Panc1 (cell line): Measurements from ENCODE around the gene CACNA1D. TPM values are rescaled to one million over a fixed set of nuclear protein-coding genes. Genes with fewer than 3 reads are reported as not detected.

Source experiments
- ATAC-seq: fragments of 200-7000 bp; cut with Tn5 transposase; 2 replicates; pipeline ENCODE4 v1.9.1; 2020; ENCODE audit warnings: mild to moderate bottlenecking, moderate library complexity
- BruUV-seq: library from RNA; stranded (reverse); fragments of 400-500 nt; replicated peaks from 2 replicates; lab custom pipeline; 2021; lab: Mats Ljungman, UMichigan
- CTCF ChIA-PET: fragments of 300-600 bp; sonication (Branson Sonifier 250); formaldehyde crosslinking; loops from one replicate; lab custom pipeline; 2022; ENCODE audit warnings: antibody characterized with exemption; lab: Charles Lee
- POLR2A ChIA-PET: fragments of 300-600 bp; sonication (Branson Sonifier 250); formaldehyde crosslinking; loops from one replicate; lab custom pipeline; 2022; ENCODE audit warnings: antibody characterized with exemption; lab: Charles Lee
- DNase-seq: peaks from one replicate; pipeline ENCODE4 v3.0.0-alpha.2; 2010; ENCODE audit warnings: low read depth, low spot score
- H3K27ac ChIP-seq: 2 replicates; pipeline ENCODE4 v1.5.1; 2011; ENCODE audit warnings: mild to moderate bottlenecking, low read length, inconsistent platforms
- H3K27me3 ChIP-seq: fragments of 200-500 bp; sonication (Bioruptor generic); 2 replicates; pipeline ENCODE4 v1.6.0; 2014; ENCODE audit warnings: low read length, inconsistent platforms; ENCODE audit not compliant: control insufficient read depth, insufficient read depth
- H3K36me3 ChIP-seq: fragments of 200-500 bp; sonication (Bioruptor generic); 2 replicates; pipeline ENCODE4 v1.5.1; 2014; ENCODE audit warnings: inconsistent platforms, mild to moderate bottlenecking, low read length, moderate library complexity; ENCODE audit not compliant: control insufficient read depth, insufficient read depth
- H3K4me1 ChIP-seq: 2 replicates; pipeline ENCODE4 v1.5.1; 2011; ENCODE audit warnings: inconsistent platforms, mild to moderate bottlenecking, low read length, moderate library complexity; ENCODE audit not compliant: control insufficient read depth, insufficient read depth
- H3K4me3 ChIP-seq, 2 experiments: 2 replicates each; pipeline ENCODE4 v1.5.1; 2011 to 2012; ENCODE audit warnings: low read depth in 2 of 2, low read length in 2 of 2, mild to moderate bottlenecking in 2 of 2, inconsistent platforms in 1 of 2, moderate library complexity in 1 of 2
- H3K9me3 ChIP-seq: fragments of 200-500 bp; sonication (Bioruptor generic); 2 replicates; pipeline ENCODE4 v1.5.1; 2014; ENCODE audit warnings: low read depth, mild to moderate bottlenecking, inconsistent platforms, low read length, moderate library complexity; ENCODE audit not compliant: control insufficient read depth, insufficient read depth
- POLR2AphosphoS5 ChIP-seq: IDR thresholded peaks from 2 replicates; pipeline ENCODE4 v1.6.1; 2012; ENCODE audit warnings: mild to moderate bottlenecking, low read depth, low read length, moderate library complexity
- SIN3A ChIP-seq: IDR thresholded peaks from 2 replicates; pipeline ENCODE4 v1.6.1; 2012; ENCODE audit warnings: low read depth, mild to moderate bottlenecking, low read length, moderate library complexity, borderline replicate concordance; ENCODE audit not compliant: insufficient read depth
- TCF7L2 ChIP-seq: IDR thresholded peaks from 2 replicates; pipeline ENCODE4 v1.6.1; 2011; ENCODE audit warnings: mild to moderate bottlenecking, low read depth, low read length, inconsistent platforms
- in situ Hi-C: cut with HindIII; loops from 2 replicates; pipeline ENCODE4 v1.10.0; 2016; ENCODE audit warnings: low sequenced_read_pairs, low pct_unique_long_range_greater_than_20kb
- intact Hi-C: fragments of 100-400 bp; cut with micrococcal nuclease; formaldehyde crosslinking; loops from one replicate; pipeline ENCODE4 v1.10.0; 2022; ENCODE audit not compliant: unreplicated experiment
- total RNA-seq: library from RNA; stranded (reverse); gene quantifications from one replicate; pipeline ENCODE4 v1.2.1, GENCODE V29; 2021; ENCODE audit not compliant: unreplicated experiment
- TF ChIP-seq, protein P1 (sequence below), 2 experiments: IDR thresholded peaks; 2 replicates each; pipeline ENCODE4 v1.6.1; 2011 to 2012; ENCODE audit warnings: low read depth in 2 of 2, control low read depth in 1 of 2, low read length in 1 of 2, mild to moderate bottlenecking in 1 of 2, moderate library complexity in 1 of 2; ENCODE audit not compliant: insufficient read depth in 1 of 2
- TF ChIP-seq, protein P2 (sequence below): fragments of 450-650 bp; IDR thresholded peaks from 2 replicates; pipeline ENCODE4 v1.5.1; 2017; ENCODE audit warnings: mild to moderate bottlenecking

The CACNA1D gene
- total RNA-seq, 1 experiment from 2014 or later = 23.0 TPM

GRCh38 chr3:53711387-53711786 is 217.0 kb downstream of the CACNA1D start:
- no peak for DNase-seq
- BruUV-seq = no TSS peak
- ChIA-PET POLR2A (no interaction called here), CTCF (no interaction called here)
- Histone ChIP-seq H3K27me3 (no peaks in the 10 kb centered on the region), H3K36me3 (no peaks in the 10 kb centered on the region), H3K4me3 (no peak overlapping the region), H3K9me3 (no peaks in the 10 kb centered on the region), H3K4me1 (no peaks in the 10 kb centered on the region), H3K27ac (no peak overlapping the region)
- TF ChIP-seq, protein P1, sequence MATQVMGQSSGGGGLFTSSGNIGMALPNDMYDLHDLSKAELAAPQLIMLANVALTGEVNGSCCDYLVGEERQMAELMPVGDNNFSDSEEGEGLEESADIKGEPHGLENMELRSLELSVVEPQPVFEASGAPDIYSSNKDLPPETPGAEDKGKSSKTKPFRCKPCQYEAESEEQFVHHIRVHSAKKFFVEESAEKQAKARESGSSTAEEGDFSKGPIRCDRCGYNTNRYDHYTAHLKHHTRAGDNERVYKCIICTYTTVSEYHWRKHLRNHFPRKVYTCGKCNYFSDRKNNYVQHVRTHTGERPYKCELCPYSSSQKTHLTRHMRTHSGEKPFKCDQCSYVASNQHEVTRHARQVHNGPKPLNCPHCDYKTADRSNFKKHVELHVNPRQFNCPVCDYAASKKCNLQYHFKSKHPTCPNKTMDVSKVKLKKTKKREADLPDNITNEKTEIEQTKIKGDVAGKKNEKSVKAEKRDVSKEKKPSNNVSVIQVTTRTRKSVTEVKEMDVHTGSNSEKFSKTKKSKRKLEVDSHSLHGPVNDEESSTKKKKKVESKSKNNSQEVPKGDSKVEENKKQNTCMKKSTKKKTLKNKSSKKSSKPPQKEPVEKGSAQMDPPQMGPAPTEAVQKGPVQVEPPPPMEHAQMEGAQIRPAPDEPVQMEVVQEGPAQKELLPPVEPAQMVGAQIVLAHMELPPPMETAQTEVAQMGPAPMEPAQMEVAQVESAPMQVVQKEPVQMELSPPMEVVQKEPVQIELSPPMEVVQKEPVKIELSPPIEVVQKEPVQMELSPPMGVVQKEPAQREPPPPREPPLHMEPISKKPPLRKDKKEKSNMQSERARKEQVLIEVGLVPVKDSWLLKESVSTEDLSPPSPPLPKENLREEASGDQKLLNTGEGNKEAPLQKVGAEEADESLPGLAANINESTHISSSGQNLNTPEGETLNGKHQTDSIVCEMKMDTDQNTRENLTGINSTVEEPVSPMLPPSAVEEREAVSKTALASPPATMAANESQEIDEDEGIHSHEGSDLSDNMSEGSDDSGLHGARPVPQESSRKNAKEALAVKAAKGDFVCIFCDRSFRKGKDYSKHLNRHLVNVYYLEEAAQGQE (IDR thresholded peaks at IDR 0.05; ENCODE audit: insufficient read depth in 1 of 2, low read depth in 2 of 2, low read length in 1 of 2) = no peak
- TF ChIP-seq SIN3A (no peak), TCF7L2 (no peak), POLR2AphosphoS5 (no peak)
- TF ChIP-seq, protein P2, sequence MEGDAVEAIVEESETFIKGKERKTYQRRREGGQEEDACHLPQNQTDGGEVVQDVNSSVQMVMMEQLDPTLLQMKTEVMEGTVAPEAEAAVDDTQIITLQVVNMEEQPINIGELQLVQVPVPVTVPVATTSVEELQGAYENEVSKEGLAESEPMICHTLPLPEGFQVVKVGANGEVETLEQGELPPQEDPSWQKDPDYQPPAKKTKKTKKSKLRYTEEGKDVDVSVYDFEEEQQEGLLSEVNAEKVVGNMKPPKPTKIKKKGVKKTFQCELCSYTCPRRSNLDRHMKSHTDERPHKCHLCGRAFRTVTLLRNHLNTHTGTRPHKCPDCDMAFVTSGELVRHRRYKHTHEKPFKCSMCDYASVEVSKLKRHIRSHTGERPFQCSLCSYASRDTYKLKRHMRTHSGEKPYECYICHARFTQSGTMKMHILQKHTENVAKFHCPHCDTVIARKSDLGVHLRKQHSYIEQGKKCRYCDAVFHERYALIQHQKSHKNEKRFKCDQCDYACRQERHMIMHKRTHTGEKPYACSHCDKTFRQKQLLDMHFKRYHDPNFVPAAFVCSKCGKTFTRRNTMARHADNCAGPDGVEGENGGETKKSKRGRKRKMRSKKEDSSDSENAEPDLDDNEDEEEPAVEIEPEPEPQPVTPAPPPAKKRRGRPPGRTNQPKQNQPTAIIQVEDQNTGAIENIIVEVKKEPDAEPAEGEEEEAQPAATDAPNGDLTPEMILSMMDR = no peak
- intact Hi-C loops (no loop called here), in situ Hi-C loops (no loop called here)
- no peak for ATAC-seq

DNA sequence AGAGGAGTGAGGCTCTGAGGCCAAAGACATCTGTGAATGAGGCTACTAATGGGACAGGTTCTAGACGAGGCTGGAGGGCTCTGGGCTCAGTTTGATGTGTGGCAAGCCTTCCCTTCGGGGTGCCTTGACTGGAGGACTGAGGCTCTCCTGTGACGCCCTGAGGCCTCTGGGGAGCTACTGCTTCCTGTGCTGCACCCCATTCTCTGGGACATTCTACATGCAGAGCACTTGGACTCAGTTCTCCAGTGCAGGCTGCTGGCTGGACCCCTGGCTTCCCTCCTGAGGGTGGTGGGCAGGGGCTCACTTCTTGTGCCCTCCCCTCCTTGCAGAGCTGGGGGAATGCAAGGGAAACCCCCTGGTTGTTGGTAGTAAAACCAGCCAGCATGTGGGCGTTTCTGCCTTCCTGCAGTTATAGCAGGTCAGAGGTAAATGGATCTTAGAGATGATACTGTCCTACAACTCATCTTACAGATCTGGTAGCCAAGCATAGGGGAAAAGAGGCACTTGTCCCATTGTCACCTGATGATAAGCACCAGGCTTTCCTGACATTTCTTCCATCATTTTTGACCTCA is 218.5 kb downstream of the CACNA1D start:
- no peak overlapping the region for H3K27ac ChIP-seq
- no TSS peak for BruUV-seq
- ChIA-PET CTCF (interaction anchor here (0.6 kb wide), 1 partner anchor 55 kb away, joined by 6 read pairs; no protein-coding TSS in a partner anchor), POLR2A (no interaction called here)
- no peaks in the 10 kb centered on the region for H3K4me1 ChIP-seq
- in situ Hi-C loops = no loop called here
- H3K9me3 ChIP-seq = no peaks in the 10 kb centered on the region
- TF ChIP-seq, protein P1 (IDR thresholded peaks at IDR 0.05; ENCODE audit: insufficient read depth in 1 of 2, low read depth in 2 of 2, low read length in 1 of 2) = no peak
- TF ChIP-seq TCF7L2 = no peak
- no peak for TF ChIP-seq SIN3A
- TF ChIP-seq, protein P2 = no peak
- TF ChIP-seq POLR2AphosphoS5 = no peak
- intact Hi-C loops = no loop called here
- DNase-seq (no peak), ATAC-seq (no peak)
- no peaks in the 10 kb centered on the region for H3K36me3 ChIP-seq
- H3K27me3 ChIP-seq = no peaks in the 10 kb centered on the region
- H3K4me3 ChIP-seq = no peak overlapping the region
